ENCODE data around the gene TUBA1A.
"Not testable (repeated sequence)": the region's sequence is repeated elsewhere in the genome, so short reads cannot be mapped to it uniquely, and the experiment has no call there.

TUBA1A gene

GRCh38 chr12:49154221-49154620 lies 34.7 kb downstream of the TUBA1A start:
- no peak for DNase-seq

GRCh38 chr12:49147384-49147783 lies 41.5 kb downstream of the TUBA1A start:
- no peak for DNase-seq
- ATAC-seq, result no peak

More at GRCh38 chr12:49154221-49154620, 34.7 kb downstream of the TUBA1A start:
- ATAC-seq, result no peak

GRCh38 chr12:49146406-49146805 lies 42.5 kb downstream of the TUBA1A start:
- no peak for ATAC-seq
- no peak for DNase-seq

GRCh38 chr12:49144384-49144783 lies 44.5 kb downstream of the TUBA1A start:
- DNase-seq, result no peak
- no peak for ATAC-seq

- no peak for DNase-seq
- ATAC-seq, result no peak
These were observed 49.9 kb downstream of the TUBA1A start for GRCh38 chr12:49138999-49139398.

- ATAC-seq (no peak), DNase-seq (no peak)
These were observed 50.3 kb downstream of the TUBA1A start for GRCh38 chr12:49138587-49138986.

- no peak for DNase-seq
These were observed 51.4 kb downstream of the TUBA1A start for GRCh38 chr12:49137476-49137875.

GRCh38 chr12:49136997-49137396 lies 51.9 kb downstream of the TUBA1A start:
- ATAC-seq, DNase-seq: not testable (repeated sequence)

More at GRCh38 chr12:49137476-49137875, 51.4 kb downstream of the TUBA1A start:
- no peak for ATAC-seq

Measured in stimulated activated naive CD8-positive, alpha-beta T cell treated with anti-CD3 and anti-CD28 coated beads, Interleukin-15, Interleukin-2, amounts not matched to agents 100 U/mL and 50 U/mL, for 24 hours (primary cell).